ENCODE measurements around the gene FAM72C.
A peak's percentile ranks its signal among the peaks of the same experiment; 100 is the strongest.
"Not testable (repeated sequence)": the region's sequence is repeated elsewhere in the genome, so short reads cannot be mapped to it uniquely, and the experiment has no call there.

FAM72C gene

GRCh38 chr1:143973876-143974414, 2.2 kb upstream of the FAM72C start:
- not testable (repeated sequence) for ATAC-seq (ENCODE audit: low read depth); H3K36me3 ChIP-seq (ENCODE audit: low read depth); H3K9me3 ChIP-seq (ENCODE audit: severe bottlenecking); H3K4me1 ChIP-seq (ENCODE audit: insufficient read depth, poor library complexity, severe bottlenecking); DNase-seq (ENCODE audit: low spot score); H3K27me3 ChIP-seq (ENCODE audit: insufficient read depth, poor library complexity, severe bottlenecking)
- peak overlapping the region; percentile 52 for H3K27ac ChIP-seq (ENCODE audit: poor library complexity, severe bottlenecking)
- peak overlapping the region; percentile 35 for H3K4me3 ChIP-seq (ENCODE audit: severe bottlenecking)

DNA sequence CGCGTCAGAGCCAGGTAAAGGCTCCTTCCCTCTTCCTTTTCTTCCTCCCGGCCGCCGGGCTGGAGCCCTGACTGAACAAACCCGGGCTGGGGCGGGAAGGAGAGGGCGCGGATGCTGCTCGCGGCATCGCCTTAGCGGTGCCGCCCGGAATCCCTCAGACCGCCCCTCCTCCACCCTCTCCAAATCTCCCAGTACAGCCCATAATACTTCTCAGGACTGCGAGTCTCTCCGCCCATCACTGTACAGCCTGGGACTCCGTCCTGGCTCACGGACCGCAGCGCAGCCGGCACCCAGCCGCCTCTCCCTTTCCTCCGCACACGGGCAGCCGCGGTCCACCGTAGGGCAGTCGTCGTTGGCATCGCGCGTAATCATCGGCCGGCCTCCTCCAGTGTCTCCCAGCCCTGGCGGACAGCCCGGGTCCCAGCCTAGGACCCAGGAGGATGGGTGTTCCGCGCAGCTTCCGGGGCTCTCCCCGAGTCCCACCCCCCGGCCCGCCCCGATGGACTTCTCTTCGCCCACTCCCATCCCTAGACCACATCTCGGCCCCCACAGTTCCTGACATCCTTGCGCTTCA, 1.1 kb upstream of the FAM72C start:
- H3K27me3 ChIP-seq (ENCODE audit: insufficient read depth, poor library complexity, severe bottlenecking); H3K36me3 ChIP-seq (ENCODE audit: low read depth); H3K9me3 ChIP-seq (ENCODE audit: severe bottlenecking); DNase-seq (ENCODE audit: low spot score); H3K27ac ChIP-seq (ENCODE audit: poor library complexity, severe bottlenecking); H3K4me1 ChIP-seq (ENCODE audit: insufficient read depth, poor library complexity, severe bottlenecking); H3K4me3 ChIP-seq (ENCODE audit: severe bottlenecking): not testable (repeated sequence)
- ATAC-seq (ENCODE audit: low read depth) = peak; percentile 47

DNA sequence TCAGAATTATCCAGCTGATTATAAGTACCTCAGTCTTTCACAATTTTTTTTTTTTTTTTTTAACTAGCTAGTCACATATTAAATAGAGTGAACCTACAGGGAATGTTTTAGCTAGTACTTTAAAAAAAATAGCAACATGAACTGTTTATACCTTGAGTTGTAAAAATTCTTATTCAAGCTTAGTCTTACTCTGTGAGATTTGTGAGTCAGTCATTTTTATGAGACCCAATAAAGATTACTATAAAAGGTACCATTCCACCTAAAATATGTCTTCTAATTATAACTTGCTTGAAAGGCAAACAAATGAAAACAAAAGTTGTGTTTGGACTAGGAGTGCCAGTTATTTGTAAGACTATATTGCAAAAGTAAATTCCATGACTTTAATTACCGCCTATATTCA, 5.9 kb downstream of the FAM72C start:
- peak; percentile 58; the same call in 2 of the 3 replicates for ATAC-seq (ENCODE audit: low read depth)
- not testable (repeated sequence) for H3K4me3 ChIP-seq (ENCODE audit: severe bottlenecking); H3K4me1 ChIP-seq (ENCODE audit: insufficient read depth, poor library complexity, severe bottlenecking); H3K9me3 ChIP-seq (ENCODE audit: severe bottlenecking); H3K36me3 ChIP-seq (ENCODE audit: low read depth); H3K27ac ChIP-seq (ENCODE audit: poor library complexity, severe bottlenecking); DNase-seq (ENCODE audit: low spot score); H3K27me3 ChIP-seq (ENCODE audit: insufficient read depth, poor library complexity, severe bottlenecking)

DNA sequence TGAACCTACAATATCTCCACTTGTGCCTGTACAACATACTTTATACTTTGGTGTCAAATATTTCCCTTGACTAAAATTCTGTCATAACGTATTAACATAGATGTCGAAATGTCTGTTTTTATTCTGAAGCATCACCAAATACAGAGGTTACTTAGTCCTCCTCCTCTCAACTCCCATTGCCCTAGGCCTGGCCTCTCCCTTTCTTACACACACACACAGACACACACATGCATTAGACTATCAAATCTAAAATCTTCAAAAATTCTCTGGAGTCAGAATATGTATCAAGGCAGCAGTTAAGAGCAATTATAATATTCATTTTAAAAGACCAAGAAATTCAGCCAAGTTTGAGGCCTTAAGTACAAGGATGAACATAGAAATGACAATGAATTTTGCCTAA, 7.5 kb downstream of the FAM72C start:
- not testable (repeated sequence) for H3K9me3 ChIP-seq (ENCODE audit: severe bottlenecking); ATAC-seq (ENCODE audit: low read depth); H3K36me3 ChIP-seq (ENCODE audit: low read depth); H3K4me3 ChIP-seq (ENCODE audit: severe bottlenecking); H3K27ac ChIP-seq (ENCODE audit: poor library complexity, severe bottlenecking); DNase-seq (ENCODE audit: low spot score); H3K4me1 ChIP-seq (ENCODE audit: insufficient read depth, poor library complexity, severe bottlenecking); H3K27me3 ChIP-seq (ENCODE audit: insufficient read depth, poor library complexity, severe bottlenecking)

- H3K4me3 ChIP-seq (ENCODE audit: severe bottlenecking); H3K27ac ChIP-seq (ENCODE audit: poor library complexity, severe bottlenecking); H3K27me3 ChIP-seq (ENCODE audit: insufficient read depth, poor library complexity, severe bottlenecking); ATAC-seq (ENCODE audit: low read depth); H3K9me3 ChIP-seq (ENCODE audit: severe bottlenecking); H3K36me3 ChIP-seq (ENCODE audit: low read depth); H3K4me1 ChIP-seq (ENCODE audit: insufficient read depth, poor library complexity, severe bottlenecking); DNase-seq (ENCODE audit: low spot score): not testable (repeated sequence)
These were observed 15.9 kb downstream of the FAM72C start for GRCh38 chr1:143955930-143956329.

GRCh38 chr1:143952913-143953312, 18.9 kb downstream of the FAM72C start:
- not testable (repeated sequence) for H3K4me3 ChIP-seq (ENCODE audit: severe bottlenecking); H3K9me3 ChIP-seq (ENCODE audit: severe bottlenecking); ATAC-seq (ENCODE audit: low read depth)

GRCh38 chr1:143951485-143952391, 20.0 kb downstream of the FAM72C start:
- not testable (repeated sequence) for H3K4me3 ChIP-seq (ENCODE audit: severe bottlenecking); H3K4me1 ChIP-seq (ENCODE audit: insufficient read depth, poor library complexity, severe bottlenecking); H3K27me3 ChIP-seq (ENCODE audit: insufficient read depth, poor library complexity, severe bottlenecking); ATAC-seq (ENCODE audit: low read depth); H3K9me3 ChIP-seq (ENCODE audit: severe bottlenecking); H3K27ac ChIP-seq (ENCODE audit: poor library complexity, severe bottlenecking); H3K36me3 ChIP-seq (ENCODE audit: low read depth); DNase-seq (ENCODE audit: low spot score)

More at GRCh38 chr1:143952913-143953312, 18.9 kb downstream of the FAM72C start:
- not testable (repeated sequence) for H3K36me3 ChIP-seq (ENCODE audit: low read depth); H3K27ac ChIP-seq (ENCODE audit: poor library complexity, severe bottlenecking); H3K4me1 ChIP-seq (ENCODE audit: insufficient read depth, poor library complexity, severe bottlenecking); DNase-seq (ENCODE audit: low spot score); H3K27me3 ChIP-seq (ENCODE audit: insufficient read depth, poor library complexity, severe bottlenecking)

DNA sequence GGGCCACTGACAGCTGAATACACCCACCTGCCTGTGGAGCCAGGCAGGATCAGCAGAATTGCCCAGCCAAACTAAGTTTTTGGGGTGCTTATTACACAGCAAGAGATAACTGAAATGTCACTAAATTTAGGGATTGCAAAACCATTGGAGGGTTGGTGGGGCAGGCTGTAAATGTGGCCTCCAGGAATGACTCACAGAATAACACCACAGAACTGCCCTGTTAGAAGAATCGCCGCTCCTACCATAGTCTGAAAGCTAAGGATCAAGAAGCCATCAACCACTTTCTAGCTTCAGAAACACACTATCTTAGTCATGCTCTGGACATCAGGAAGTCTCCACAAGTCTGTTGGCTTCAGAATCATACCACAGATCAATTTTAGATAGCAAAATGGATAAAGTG, 24.0 kb downstream of the FAM72C start:
- ATAC-seq (ENCODE audit: low read depth); H3K4me1 ChIP-seq (ENCODE audit: insufficient read depth, poor library complexity, severe bottlenecking); H3K27me3 ChIP-seq (ENCODE audit: insufficient read depth, poor library complexity, severe bottlenecking); H3K36me3 ChIP-seq (ENCODE audit: low read depth); H3K9me3 ChIP-seq (ENCODE audit: severe bottlenecking); DNase-seq (ENCODE audit: low spot score); H3K27ac ChIP-seq (ENCODE audit: poor library complexity, severe bottlenecking); H3K4me3 ChIP-seq (ENCODE audit: severe bottlenecking): not testable (repeated sequence)

GRCh38 chr1:143945253-143945652, 26.5 kb downstream of the FAM72C start:
- H3K27me3 ChIP-seq (ENCODE audit: insufficient read depth, poor library complexity, severe bottlenecking); H3K4me3 ChIP-seq (ENCODE audit: severe bottlenecking); DNase-seq (ENCODE audit: low spot score); H3K9me3 ChIP-seq (ENCODE audit: severe bottlenecking); H3K36me3 ChIP-seq (ENCODE audit: low read depth); H3K27ac ChIP-seq (ENCODE audit: poor library complexity, severe bottlenecking); H3K4me1 ChIP-seq (ENCODE audit: insufficient read depth, poor library complexity, severe bottlenecking): not testable (repeated sequence)
- ATAC-seq (ENCODE audit: low read depth) = peak; percentile 99

- not testable (repeated sequence) for H3K4me1 ChIP-seq (ENCODE audit: insufficient read depth, poor library complexity, severe bottlenecking); H3K36me3 ChIP-seq (ENCODE audit: low read depth); H3K9me3 ChIP-seq (ENCODE audit: severe bottlenecking); H3K4me3 ChIP-seq (ENCODE audit: severe bottlenecking); H3K27me3 ChIP-seq (ENCODE audit: insufficient read depth, poor library complexity, severe bottlenecking); DNase-seq (ENCODE audit: low spot score); H3K27ac ChIP-seq (ENCODE audit: poor library complexity, severe bottlenecking)
- peak; percentile 15; the same call in 2 of the 3 replicates for ATAC-seq (ENCODE audit: low read depth)
These were observed 27.1 kb downstream of the FAM72C start for GRCh38 chr1:143944576-143945240.

Data from RWPE2 (cell line).